HepG2 (cell line): Measurements from ENCODE around the gene AHNAK. TPM values are rescaled to one million over a fixed set of nuclear protein-coding genes. Genes with fewer than 3 reads are reported as not detected.

ENCODE experiments used
- ATF5 ChIP-seq: sonication (generic); formaldehyde crosslinking; IDR thresholded peaks from 2 replicates; pipeline ENCODE4 v1.4.0; 2020; ENCODE audit warnings: mild to moderate bottlenecking, low read depth, missing genetic modification reagents
- BATF2 ChIP-seq: sonication (generic); formaldehyde crosslinking; IDR thresholded peaks from 2 replicates; pipeline ENCODE4 v1.8.0; 2022; ENCODE audit warnings: mild to moderate bottlenecking, missing genetic modification reagents, moderate library complexity
- BHLHE40 ChIP-seq: IDR thresholded peaks from 2 replicates; pipeline ENCODE4 v1.6.1; 2011; ENCODE audit warnings: low read length, improper control_type of control experiment
- ELF4 ChIP-seq: sonication (generic); formaldehyde crosslinking; IDR thresholded peaks from 2 replicates; pipeline ENCODE4 v1.5.0; 2020; ENCODE audit warnings: missing genetic modification reagents, mild to moderate bottlenecking, moderate library complexity, borderline replicate concordance
- ETV5 ChIP-seq: IDR thresholded peaks from 2 replicates; pipeline ENCODE4 v1.6.1; 2018; ENCODE audit warnings: missing biosample characterization, missing genetic modification reagents, inconsistent platforms, borderline replicate concordance
- FOXO4 ChIP-seq: sonication (generic); formaldehyde crosslinking; conservative IDR thresholded peaks from 2 replicates; pipeline ENCODE4 v1.8.1; 2023; ENCODE audit warnings: missing genetic modification reagents
- LRRFIP1 ChIP-seq: sonication (generic); formaldehyde crosslinking; conservative IDR thresholded peaks from 2 replicates; pipeline ENCODE4 v1.4.0; 2020; ENCODE audit warnings: missing genetic modification reagents
- NKX3-1 ChIP-seq: sonication (generic); formaldehyde crosslinking; IDR thresholded peaks from 2 replicates; pipeline ENCODE4 v1.5.0; 2020; ENCODE audit warnings: missing genetic modification reagents
- NR2F6 ChIP-seq, 2 experiments: IDR thresholded peaks; 2 replicates each; pipeline ENCODE4 v1.6.1; 2016; ENCODE audit warnings: antibody characterized with exemption in 1 of 2, mild to moderate bottlenecking in 1 of 2
- POGK ChIP-seq: sonication (generic); formaldehyde crosslinking; conservative IDR thresholded peaks from 2 replicates; pipeline ENCODE4 v1.8.0; 2022; ENCODE audit warnings: mild to moderate bottlenecking, moderate library complexity, missing genetic modification reagents
- POLR2AphosphoS2 ChIP-seq: IDR thresholded peaks from 2 replicates; pipeline ENCODE4 v1.6.1; 2011; ENCODE audit warnings: low read depth, low read length, improper control_type of control experiment
- RARA ChIP-seq: IDR thresholded peaks from 2 replicates; pipeline ENCODE4 v1.6.1; 2016; ENCODE audit warnings: missing genetic modification reagents, missing compliant biosample characterization
- RBAK ChIP-seq: sonication (generic); formaldehyde crosslinking; IDR thresholded peaks from 2 replicates; pipeline ENCODE4 v1.5.1; 2020; ENCODE audit warnings: mild to moderate bottlenecking, missing genetic modification reagents
- RFXAP ChIP-seq: sonication (generic); formaldehyde crosslinking; IDR thresholded peaks from 2 replicates; pipeline ENCODE4 v1.4.0; 2020; ENCODE audit warnings: missing genetic modification reagents, borderline replicate concordance
- SOX5 ChIP-seq: IDR thresholded peaks from 2 replicates; pipeline ENCODE4 v1.6.1; 2016; ENCODE audit warnings: borderline replicate concordance
- ZBTB21 ChIP-seq: sonication (generic); formaldehyde crosslinking; IDR thresholded peaks from 2 replicates; pipeline ENCODE4 v1.4.0; 2020; ENCODE audit warnings: missing genetic modification reagents
- ZNF513 ChIP-seq: sonication (generic); formaldehyde crosslinking; conservative IDR thresholded peaks from 2 replicates; pipeline ENCODE4 v1.5.0; 2020; ENCODE audit warnings: missing genetic modification reagents
- ZNF800 ChIP-seq: sonication (generic); formaldehyde crosslinking; IDR thresholded peaks from 2 replicates; pipeline ENCODE4 v1.4.0; 2020; ENCODE audit warnings: missing genetic modification reagents
- polyA plus RNA-seq, 8 experiments: library from polyadenylated mRNA; depleted of rRNA in 3 of 8; stranded (reverse) in 7 of 8; unstranded in 1 of 8; fragments of >200 nt; fragmentation: Illumina TruSeq in 4 of 8; extraction: Trizol in 4 of 8; gene quantifications; 2 replicates each; pipeline versions ENCODE4 v1.2.1 to v1.2.3, GENCODE V29; 2011 to 2016; ENCODE audit warnings: low read depth in 4 of 8, missing spikeins in 1 of 8, mixed read lengths in 1 of 8; ENCODE audit not compliant: insufficient read depth in 1 of 8
- total RNA-seq, 5 experiments: library from RNA; depleted of rRNA; stranded (reverse); fragments of >200 nt; fragmentation: Illumina TruSeq; extraction: Trizol; gene quantifications; 2 replicates each; pipeline ENCODE4 v1.2.3, GENCODE V29; 2016; ENCODE audit warnings: low read depth in 1 of 5

The AHNAK gene
- total and polyA plus RNA-seq, 2 of the 13 experiments (the other 11 are each of a cell fraction or from before 2014, with no cell fraction given), result 23.4 to 25.0 TPM

GRCh38 chr11:62472063-62472884, 74.3 kb downstream of the AHNAK start (continued):
- TF ChIP-seq ATF5 (no peak), FOXO4 (no peak), ZNF513 (no peak), NKX3-1 (CRISPR knock-in tag) (no peak), RFXAP (no peak), RARA (CRISPR knock-in tag) (peak; percentile 74), BATF2 (CRISPR knock-in tag) (no peak), LRRFIP1 (CRISPR knock-in tag) (no peak), ELF4 (CRISPR knock-in tag) (no peak), POLR2AphosphoS2 (no peak), BHLHE40 (no peak), POGK (CRISPR knock-in tag) (no peak), SOX5 (no peak), ZNF800 (no peak), NR2F6 (IDR thresholded peaks at IDR 0.05) (peak; percentile 92), NR2F6 (CRISPR knock-in tag; IDR thresholded peaks at IDR 0.05) (peak; percentile 91), ETV5 (no peak), RBAK (no peak), ZBTB21 (CRISPR knock-in tag) (no peak)
